LNCAP (cell line): ENCODE results near the gene NDUFA13.
A peak's percentile ranks its signal among the peaks of the same experiment; 100 is the strongest.

Experiments
- CTCF ChIP-seq: fragments of 450-650 bp; IDR thresholded peaks from 2 replicates; pipeline ENCODE4 v1.5.1; 2017; ENCODE audit warnings: mild to moderate bottlenecking

Gene NDUFA13

GRCh38 chr19:19492026-19492610, 23.9 kb upstream of the NDUFA13 start:
- no peak for TF ChIP-seq CTCF

DNA sequence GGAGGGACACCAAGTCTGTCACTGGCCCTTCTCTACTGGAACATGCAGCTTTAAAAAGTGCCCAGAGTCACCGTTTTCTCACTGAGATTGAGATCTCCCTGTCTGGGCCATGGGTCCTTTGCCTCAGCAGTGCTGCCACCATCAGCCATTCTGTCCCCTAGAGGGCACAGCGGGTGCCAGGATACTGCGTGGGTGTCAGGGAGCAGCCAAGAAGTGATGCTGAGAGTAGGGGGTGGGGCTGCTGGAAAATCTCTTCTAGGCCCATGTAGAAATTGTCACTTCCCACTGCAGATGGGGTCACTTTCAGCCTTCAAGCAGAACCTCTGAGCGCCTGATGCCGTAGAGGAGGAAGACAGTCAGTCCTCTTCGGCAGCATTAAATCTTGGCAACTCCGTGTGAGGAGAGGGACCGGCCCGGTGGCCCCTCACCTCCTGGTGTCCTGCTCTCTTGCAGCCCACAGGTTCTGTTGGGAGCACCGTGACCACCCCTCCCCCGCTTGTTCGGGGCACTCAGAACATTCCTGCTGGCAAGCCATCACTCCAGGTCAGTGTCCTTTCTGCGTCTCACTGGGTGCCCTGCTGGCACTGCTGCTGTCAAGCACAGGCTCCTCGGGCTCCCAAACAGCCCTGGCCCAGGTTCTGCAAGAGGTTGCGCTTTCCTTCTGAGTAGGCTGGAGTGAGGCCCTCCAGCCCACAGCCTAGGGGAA, 22.0 kb upstream of the NDUFA13 start:
- TF ChIP-seq CTCF = 0 out of 2 replicates have a peak, but pooled peaks have one; percentile 11

- no peak for TF ChIP-seq CTCF
These were observed 20.1 kb upstream of the NDUFA13 start for GRCh38 chr19:19495614-19496603.

GRCh38 chr19:19498255-19498991, 17.6 kb upstream of the NDUFA13 start:
- no peak for TF ChIP-seq CTCF

DNA sequence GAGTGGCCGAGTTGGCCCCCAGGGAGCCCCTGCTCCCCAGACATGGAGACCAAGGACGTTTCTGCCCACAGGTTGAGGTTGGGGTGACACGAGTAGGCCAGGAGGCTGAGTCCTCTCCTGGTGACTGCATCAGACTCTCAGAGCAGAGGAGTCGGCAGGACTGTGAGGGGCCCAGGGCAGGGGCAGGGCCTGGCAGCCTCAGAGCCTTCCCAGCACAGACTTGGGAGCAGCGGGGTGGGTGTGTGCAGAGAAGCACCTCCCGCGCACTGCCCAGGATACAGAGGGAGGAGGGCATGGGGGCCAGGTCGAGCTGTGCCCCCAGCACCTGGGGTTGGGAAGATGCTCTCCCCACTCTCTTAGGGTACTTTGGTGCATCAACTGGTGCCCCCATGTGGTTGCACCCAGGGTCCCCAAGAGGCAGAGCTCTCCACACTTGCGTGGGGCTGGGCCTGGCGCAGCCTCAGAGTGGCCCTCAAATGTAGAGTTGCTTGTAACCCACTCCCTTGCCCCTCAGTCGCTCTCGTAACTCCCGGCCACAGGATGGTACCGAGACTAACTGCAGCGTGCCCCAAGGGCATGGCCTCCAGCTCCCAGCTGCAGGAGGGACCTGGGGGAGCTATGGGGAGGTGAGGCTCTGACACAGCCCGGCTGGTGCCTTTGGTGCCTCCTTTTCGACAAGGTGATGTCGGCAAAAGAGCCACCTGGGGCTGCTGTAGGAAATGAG, 16.6 kb upstream of the NDUFA13 start:
- no peak for TF ChIP-seq CTCF

DNA sequence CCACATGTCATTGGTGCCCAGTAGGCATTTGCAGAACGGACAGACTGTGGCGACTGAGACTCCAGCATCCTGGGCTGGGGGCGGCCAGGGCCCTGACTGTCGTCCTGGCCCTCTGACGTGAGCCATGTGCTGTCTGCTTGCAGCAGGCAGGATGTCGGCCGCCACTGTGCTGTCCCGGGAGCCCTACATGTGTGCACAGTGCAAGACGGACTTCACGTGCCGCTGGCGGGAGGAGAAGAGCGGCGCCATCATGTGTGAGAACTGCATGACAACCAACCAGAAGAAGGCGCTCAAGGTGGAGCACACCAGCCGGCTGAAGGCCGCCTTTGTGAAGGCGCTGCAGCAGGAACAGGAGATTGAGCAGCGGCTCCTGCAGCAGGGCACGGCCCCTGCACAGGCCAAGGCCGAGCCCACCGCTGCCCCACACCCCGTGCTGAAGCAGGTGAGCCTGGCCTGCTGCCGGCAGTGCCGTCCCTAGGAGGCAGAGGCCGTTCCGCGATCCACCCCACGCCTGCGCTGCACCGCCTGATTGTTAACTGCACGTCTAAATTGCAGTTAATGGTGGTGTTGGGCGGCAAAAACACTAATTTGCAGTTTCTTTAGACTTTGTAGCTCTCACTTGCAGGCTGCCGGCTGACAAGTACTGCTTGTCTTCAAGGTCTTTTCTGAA, 14.9 kb upstream of the NDUFA13 start:
- no peak for TF ChIP-seq CTCF
